HG03039 (cell line): ENCODE data around the gene COPS4.
"Not testable (repeated sequence)": the region's sequence is repeated elsewhere in the genome, so short reads cannot be mapped to it uniquely, and the experiment has no call there.

Source experiments
- ATAC-seq: cut with Tn5 transposase; IDR thresholded peaks from one replicate; pipeline ENCODE4 v1.9.1; 2021; ENCODE audit warnings: mild to moderate bottlenecking, moderate library complexity; ENCODE audit not compliant: unreplicated experiment

The COPS4 gene

GRCh38 chr4:83034630-83035494 is at the start of gene COPS4:
Gene COPS4 (plus strand): TSS chr4:83035183. CDS start chr4:83035225, 42 bp downstream.
- ATAC-seq, result peak; percentile 99

- not testable (repeated sequence) for ATAC-seq
Measured at GRCh38 chr4:82987519-82987918, 47.5 kb upstream of the COPS4 start.

GRCh38 chr4:82988323-82988832 is 46.6 kb upstream of the COPS4 start:
- ATAC-seq, result no peak

- peak; percentile 92 for ATAC-seq
Measured at GRCh38 chr4:82989575-82990429, 45.2 kb upstream of the COPS4 start.

GRCh38 chr4:82994834-82995233 is 40.1 kb upstream of the COPS4 start:
- ATAC-seq, result no peak

- ATAC-seq, result no peak
Measured at GRCh38 chr4:82998898-82999297, 36.1 kb upstream of the COPS4 start.

- no peak for ATAC-seq
Measured at GRCh38 chr4:83002329-83002728, 32.7 kb upstream of the COPS4 start.

- not testable (repeated sequence) for ATAC-seq
Measured at GRCh38 chr4:83003044-83003791, 31.8 kb upstream of the COPS4 start.

GRCh38 chr4:83009529-83009928 is 25.5 kb upstream of the COPS4 start:
- ATAC-seq, result no peak

GRCh38 chr4:83010111-83010521 is 24.9 kb upstream of the COPS4 start:
- no peak for ATAC-seq

GRCh38 chr4:83010522-83011318 is 24.3 kb upstream of the COPS4 start, which contains the start of gene LIN54:
Gene LIN54 (minus strand): TSS chr4:83010823. CDS start chr4:82984844, 25,979 bp downstream.
- peak; percentile 34 for ATAC-seq

- ATAC-seq, result no peak
Measured at GRCh38 chr4:83011689-83012199, 23.2 kb upstream of the COPS4 start.

GRCh38 chr4:83012200-83012686 is 22.7 kb upstream of the COPS4 start:
- ATAC-seq, result peak; percentile 9

GRCh38 chr4:83012687-83013419 is 22.1 kb upstream of the COPS4 start:
- peak; percentile 86 for ATAC-seq

GRCh38 chr4:83013420-83013867 is 21.5 kb upstream of the COPS4 start:
- ATAC-seq, result no peak

- no peak for ATAC-seq
Measured at GRCh38 chr4:83013902-83014301, 21.1 kb upstream of the COPS4 start.

- peak; percentile 74 for ATAC-seq
Measured at GRCh38 chr4:83019794-83020494, 15.0 kb upstream of the COPS4 start.
